OCI-LY1 (cell line): Measurements from ENCODE around the gene LPCAT1.

Experiments
- H2AFZ ChIP-seq: fragments of 200-600 bp; sonication (generic), shearing (Covaris generic); 2 replicates; pipeline ENCODE4 v1.6.0; 2014; ENCODE audit warnings: antibody characterized with exemption, mild to moderate bottlenecking, low read length
- H3F3A ChIP-seq: fragments of 200-600 bp; sonication (generic), shearing (Covaris generic); 2 replicates; pipeline ENCODE4 v1.6.0; 2014; ENCODE audit warnings: mild to moderate bottlenecking, antibody characterized with exemption, low read length, moderate library complexity; ENCODE audit not compliant: insufficient read depth
- H3K27ac ChIP-seq: fragments of 200-600 bp; sonication (generic); 2 replicates; pipeline ENCODE4 v1.5.1; 2014; ENCODE audit warnings: low read length, mixed run types, mild to moderate bottlenecking, low read depth; ENCODE audit not compliant: poor library complexity, severe bottlenecking
- H3K27me3 ChIP-seq: fragments of 200-600 bp; sonication (generic); 2 replicates; pipeline ENCODE4 v1.6.0; 2014; ENCODE audit warnings: antibody characterized with exemption, mild to moderate bottlenecking, low read length, moderate library complexity; ENCODE audit not compliant: insufficient read depth
- H3K36me3 ChIP-seq: fragments of 200-600 bp; sonication (generic); 2 replicates; pipeline ENCODE4 v1.6.1; 2014; ENCODE audit warnings: mild to moderate bottlenecking, antibody characterized with exemption, low read length, moderate library complexity, mixed read lengths; ENCODE audit not compliant: insufficient read depth
- H3K4me1 ChIP-seq: fragments of 200-600 bp; sonication (generic); 2 replicates; pipeline ENCODE4 v1.5.1; 2014; ENCODE audit warnings: mild to moderate bottlenecking, low read length, moderate library complexity; ENCODE audit not compliant: insufficient read depth, severe bottlenecking
- H3K4me2 ChIP-seq: fragments of 200-600 bp; sonication (generic), shearing (Covaris generic); 2 replicates; pipeline ENCODE4 v1.6.1; 2014; ENCODE audit warnings: low read length
- H3K4me3 ChIP-seq: fragments of 200-600 bp; sonication (generic); 2 replicates; pipeline ENCODE4 v1.5.1; 2014; ENCODE audit warnings: low read length, low read depth, mild to moderate bottlenecking, mixed read lengths; ENCODE audit not compliant: poor library complexity, severe bottlenecking
- H3K79me2 ChIP-seq: fragments of 200-600 bp; shearing (Covaris generic); 2 replicates; pipeline ENCODE4 v1.6.1; 2016; ENCODE audit warnings: mixed run types, low read length, mixed read lengths; ENCODE audit not compliant: insufficient read depth
- H3K9ac ChIP-seq: fragments of 200-600 bp; sonication (generic), shearing (Covaris generic); 2 replicates; pipeline ENCODE4 v1.6.1; 2014; ENCODE audit warnings: mild to moderate bottlenecking, low read length, mixed read lengths
- H3K9me2 ChIP-seq: fragments of 200-600 bp; sonication (generic), shearing (Covaris generic); 2 replicates; pipeline ENCODE4 v1.6.1; 2014; ENCODE audit warnings: low read depth, mild to moderate bottlenecking, low read length, mixed read lengths
- H3K9me3 ChIP-seq: fragments of 200-600 bp; shearing (Covaris generic); 2 replicates; pipeline ENCODE4 v1.6.1; 2014; ENCODE audit warnings: low read length, mixed read lengths
- H4K20me1 ChIP-seq: fragments of 200-600 bp; sonication (generic), shearing (Covaris generic); 2 replicates; pipeline ENCODE4 v1.6.0; 2016; ENCODE audit warnings: mild to moderate bottlenecking, low read length; ENCODE audit not compliant: insufficient read depth
- CTCF ChIP-seq: fragments of 200-600 bp; sonication (generic), shearing (Covaris generic); IDR thresholded peaks from 2 replicates; pipeline ENCODE4 v1.5.1; 2017; ENCODE audit warnings: mild to moderate bottlenecking, antibody characterized with exemption, low read length, moderate library complexity, mixed read lengths
- EZH2 ChIP-seq: fragments of 200-600 bp; sonication (generic), shearing (Covaris generic); IDR thresholded peaks from 2 replicates; pipeline ENCODE4 v1.8.0; 2017; ENCODE audit warnings: borderline replicate concordance, mixed run types, mild to moderate bottlenecking, antibody characterized with exemption, low read length, moderate library complexity, mixed read lengths

The LPCAT1 gene

GRCh38 chr5:1468629-1469527 lies 54.9 kb downstream of the LPCAT1 start:
- Histone ChIP-seq H3F3A (no peaks in the 10 kb centered on the region), H3K27ac (no peak overlapping the region), H3K9ac (no peak overlapping the region), H3K9me2 (no peaks in the 10 kb centered on the region), H3K4me1 (no peaks in the 10 kb centered on the region), H3K79me2 (no peaks in the 10 kb centered on the region), H3K27me3 (no peaks in the 10 kb centered on the region), H3K4me2 (no peak overlapping the region), H3K36me3 (no peaks in the 10 kb centered on the region; the same call in 1 of the 2 replicates), H3K9me3 (no peaks in the 10 kb centered on the region), H3K4me3 (no peak overlapping the region), H4K20me1 (no peaks in the 10 kb centered on the region), H2AFZ (no peak overlapping the region)
- TF ChIP-seq CTCF (no peak), EZH2 (no peak)

DNA sequence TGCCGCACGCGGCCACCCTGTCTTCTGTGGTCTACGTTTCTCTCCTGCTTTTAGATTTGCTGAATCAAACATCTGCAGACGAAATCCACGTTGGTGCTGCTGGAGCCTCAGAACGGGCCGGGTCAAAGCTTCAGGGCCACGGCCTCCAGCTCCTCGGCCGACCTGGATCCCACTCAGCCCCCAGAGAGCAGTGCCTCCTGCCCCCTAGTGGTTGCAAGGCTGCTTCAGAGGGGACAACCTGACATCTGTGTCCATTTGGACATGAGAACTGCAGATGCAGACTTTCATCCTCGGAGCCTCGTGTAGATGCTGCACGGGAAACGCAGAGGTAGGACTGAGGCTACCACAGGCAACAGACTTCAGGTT lies 55.5 kb downstream of the LPCAT1 start:
- Histone ChIP-seq H3K4me1 (no peaks in the 10 kb centered on the region), H2AFZ (no peak overlapping the region), H3K9me3 (no peaks in the 10 kb centered on the region), H4K20me1 (no peaks in the 10 kb centered on the region), H3K27ac (no peak overlapping the region), H3K9me2 (no peaks in the 10 kb centered on the region), H3K4me2 (no peak overlapping the region), H3F3A (no peaks in the 10 kb centered on the region), H3K79me2 (no peaks in the 10 kb centered on the region), H3K36me3 (peaks cover 2% of the 10 kb centered on the region; the same call in 1 of the 2 replicates), H3K4me3 (no peak overlapping the region), H3K27me3 (no peaks in the 10 kb centered on the region), H3K9ac (no peak overlapping the region)
- peak; percentile 80 for TF ChIP-seq CTCF
- TF ChIP-seq EZH2 = no peak

DNA sequence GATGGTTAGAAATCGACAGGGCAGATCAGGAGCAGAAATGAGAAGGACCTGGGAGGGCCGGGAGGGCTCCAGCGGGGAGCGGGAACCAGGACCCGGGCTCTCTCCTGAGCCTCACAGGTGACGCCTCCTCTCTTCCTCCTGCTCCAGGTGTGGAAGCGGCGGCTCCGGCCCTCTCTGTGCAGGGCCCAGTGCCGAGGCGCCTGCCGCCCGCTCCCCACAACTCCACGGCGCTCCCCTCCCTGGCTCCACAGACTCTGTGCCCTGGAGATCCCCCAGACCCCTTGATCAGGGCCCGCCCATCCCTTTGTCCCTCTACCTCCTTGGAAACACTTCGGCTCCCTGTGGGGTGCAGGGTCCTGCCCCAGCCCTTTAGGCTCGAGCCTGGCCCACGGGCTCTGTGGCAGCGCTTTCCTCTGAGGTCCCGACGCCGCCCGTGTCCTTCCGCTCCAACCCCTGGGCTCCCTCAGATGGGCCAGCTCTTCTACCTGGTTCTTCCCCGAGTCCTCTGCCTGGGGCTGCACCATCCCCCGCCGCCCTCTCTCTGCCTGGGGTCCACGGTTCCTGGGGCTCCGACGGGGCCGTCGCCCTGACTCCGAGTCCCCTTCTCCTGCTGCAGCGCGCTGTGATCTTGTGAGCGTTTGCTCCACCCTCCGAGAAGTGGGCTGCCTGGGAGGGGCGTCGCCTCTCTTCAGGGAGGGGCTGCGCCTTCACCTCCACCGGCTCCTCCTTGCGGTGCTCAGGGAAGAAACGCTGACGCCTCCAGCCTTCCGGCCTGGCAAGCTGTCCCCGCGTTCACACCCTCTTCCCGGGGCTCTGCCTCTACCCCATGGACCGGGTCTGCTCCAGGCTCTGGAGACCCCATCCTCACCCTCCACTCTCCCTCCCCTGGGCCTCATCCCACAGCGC lies 56.2 kb downstream of the LPCAT1 start:
- Histone ChIP-seq H3K27me3 (no peaks in the 10 kb centered on the region), H3F3A (no peaks in the 10 kb centered on the region), H3K9ac (no peak overlapping the region), H3K4me1 (no peaks in the 10 kb centered on the region), H2AFZ (no peak overlapping the region), H3K79me2 (no peaks in the 10 kb centered on the region), H3K36me3 (0 out of 2 replicates have a peak, but pooled peaks cover 5% of the 10 kb centered on the region), H3K27ac (no peak overlapping the region), H3K4me3 (no peak overlapping the region), H3K4me2 (no peak overlapping the region), H4K20me1 (no peaks in the 10 kb centered on the region), H3K9me3 (no peaks in the 10 kb centered on the region), H3K9me2 (no peaks in the 10 kb centered on the region)
- no peak for TF ChIP-seq CTCF
